ENCODE measurements around the gene DIABLO. TPM values are rescaled to one million over a fixed set of nuclear protein-coding genes. Genes with fewer than 3 reads are reported as not detected.

Gene DIABLO
- total RNA-seq, 1 donor from 2014 or later = 47.9 TPM

DNA sequence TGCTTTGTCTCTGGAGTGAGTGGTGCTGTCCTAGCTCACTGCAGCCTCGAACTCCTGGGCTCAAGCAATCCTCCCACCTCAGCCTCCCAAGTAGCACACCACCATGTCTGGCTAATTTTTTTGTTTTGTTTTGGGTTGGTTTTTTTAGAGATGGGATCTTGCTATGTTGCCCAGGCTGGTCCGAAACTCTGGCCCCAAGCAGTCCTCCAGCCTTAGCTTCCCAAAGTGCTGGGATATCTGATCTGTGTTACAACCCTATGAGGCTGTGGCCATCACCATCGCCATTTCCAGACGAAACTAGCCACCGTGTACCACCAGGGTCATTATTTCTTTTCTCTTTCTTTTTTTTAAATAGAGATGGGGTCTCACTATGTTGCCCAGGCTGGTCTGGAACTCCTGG, 54.5 kb downstream of the DIABLO start:
- Histone ChIP-seq H3K4me3 (no peak overlapping the region), H3K36me3 (no peaks in the 10 kb centered on the region), H3K4me1 (no peaks in the 10 kb centered on the region), H3K9me3 (no peaks in the 10 kb centered on the region), H3K27ac (no peak overlapping the region), H3K27me3 (no peaks in the 10 kb centered on the region)
- TF ChIP-seq POLR2AphosphoS5 (IDR thresholded peaks at IDR 0.05; ENCODE audit: insufficient read depth in 1 of 2, low read depth in 1 of 2) (no peak), POLR2A (IDR thresholded peaks at IDR 0.05) (no peak)
- TF ChIP-seq, protein P1, sequence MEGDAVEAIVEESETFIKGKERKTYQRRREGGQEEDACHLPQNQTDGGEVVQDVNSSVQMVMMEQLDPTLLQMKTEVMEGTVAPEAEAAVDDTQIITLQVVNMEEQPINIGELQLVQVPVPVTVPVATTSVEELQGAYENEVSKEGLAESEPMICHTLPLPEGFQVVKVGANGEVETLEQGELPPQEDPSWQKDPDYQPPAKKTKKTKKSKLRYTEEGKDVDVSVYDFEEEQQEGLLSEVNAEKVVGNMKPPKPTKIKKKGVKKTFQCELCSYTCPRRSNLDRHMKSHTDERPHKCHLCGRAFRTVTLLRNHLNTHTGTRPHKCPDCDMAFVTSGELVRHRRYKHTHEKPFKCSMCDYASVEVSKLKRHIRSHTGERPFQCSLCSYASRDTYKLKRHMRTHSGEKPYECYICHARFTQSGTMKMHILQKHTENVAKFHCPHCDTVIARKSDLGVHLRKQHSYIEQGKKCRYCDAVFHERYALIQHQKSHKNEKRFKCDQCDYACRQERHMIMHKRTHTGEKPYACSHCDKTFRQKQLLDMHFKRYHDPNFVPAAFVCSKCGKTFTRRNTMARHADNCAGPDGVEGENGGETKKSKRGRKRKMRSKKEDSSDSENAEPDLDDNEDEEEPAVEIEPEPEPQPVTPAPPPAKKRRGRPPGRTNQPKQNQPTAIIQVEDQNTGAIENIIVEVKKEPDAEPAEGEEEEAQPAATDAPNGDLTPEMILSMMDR (IDR thresholded peaks at IDR 0.05) = no peak
- no peak for DNase-seq (ENCODE audit: extremely low spot score in 2 of 2)
- intact Hi-C loops (cut with DNase I) = no loop called here

DNA sequence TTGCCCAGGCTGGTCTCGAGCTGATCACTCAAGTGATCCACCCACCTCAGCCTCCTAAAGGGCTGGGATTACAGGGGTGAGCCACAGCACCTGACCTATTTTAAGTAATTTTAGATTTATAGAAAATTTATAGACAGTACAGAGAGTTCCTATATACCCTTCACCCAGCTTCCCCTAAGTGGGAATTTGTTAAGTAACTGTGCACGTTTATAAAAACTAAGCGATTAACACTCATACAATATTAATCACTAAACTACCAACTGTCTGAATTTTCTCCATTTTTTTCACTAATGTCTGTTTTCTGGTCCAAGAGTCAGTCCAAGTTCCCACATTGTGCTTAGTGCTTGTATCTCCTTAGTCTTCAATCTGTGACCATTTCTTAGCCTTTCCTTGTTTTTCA, 57.4 kb downstream of the DIABLO start:
- no peak for DNase-seq (ENCODE audit: extremely low spot score in 2 of 2)
- Histone ChIP-seq H3K27ac (no peak overlapping the region), H3K4me1 (no peaks in the 10 kb centered on the region), H3K27me3 (no peaks in the 10 kb centered on the region), H3K36me3 (no peaks in the 10 kb centered on the region), H3K4me3 (no peak overlapping the region), H3K9me3 (no peaks in the 10 kb centered on the region)
- intact Hi-C loops (cut with DNase I) = no loop called here
- TF ChIP-seq POLR2AphosphoS5 (IDR thresholded peaks at IDR 0.05; ENCODE audit: insufficient read depth in 1 of 2, low read depth in 1 of 2) (no peak), POLR2A (IDR thresholded peaks at IDR 0.05) (no peak)
- TF ChIP-seq, protein P1 (IDR thresholded peaks at IDR 0.05) = no peak

DNA sequence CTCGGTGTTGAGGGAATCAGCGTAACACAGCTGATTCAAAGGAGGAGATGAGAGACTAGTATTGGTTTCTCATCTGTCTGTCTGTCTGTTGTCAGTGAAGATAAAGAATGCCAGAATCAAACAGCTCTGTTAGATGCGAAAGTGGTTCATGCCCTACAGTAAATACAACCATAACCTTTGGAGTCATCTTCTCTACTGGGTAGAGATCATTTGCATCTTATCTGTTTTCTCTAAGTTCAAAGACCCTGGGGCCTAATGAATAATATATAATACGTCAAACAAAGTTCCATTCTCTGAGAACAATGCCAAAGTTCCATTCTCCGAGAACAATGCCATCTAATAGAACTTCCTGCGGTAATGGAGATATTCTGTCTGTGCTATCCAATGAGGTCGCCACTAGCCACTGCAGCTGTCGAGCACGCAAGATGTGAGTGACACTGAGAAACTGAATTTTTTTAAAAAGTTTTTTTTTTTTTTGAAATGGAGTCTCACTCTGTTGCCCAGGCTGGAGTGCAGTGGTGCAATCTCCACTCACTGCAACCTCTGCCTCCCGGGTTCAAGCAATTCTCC, 58.4 kb downstream of the DIABLO start:
- DNase-seq (ENCODE audit: extremely low spot score in 2 of 2) = no peak
- Histone ChIP-seq H3K36me3 (no peaks in the 10 kb centered on the region), H3K4me3 (no peak overlapping the region), H3K27me3 (no peaks in the 10 kb centered on the region), H3K27ac (no peak overlapping the region), H3K9me3 (no peaks in the 10 kb centered on the region), H3K4me1 (no peaks in the 10 kb centered on the region)
- no peak for TF ChIP-seq POLR2AphosphoS5 (IDR thresholded peaks at IDR 0.05; ENCODE audit: insufficient read depth in 1 of 2, low read depth in 1 of 2)
- TF ChIP-seq POLR2A (IDR thresholded peaks at IDR 0.05) = no peak
- TF ChIP-seq, protein P1 (IDR thresholded peaks at IDR 0.05) = no peak
- intact Hi-C loops (cut with DNase I) = no loop called here

DNA sequence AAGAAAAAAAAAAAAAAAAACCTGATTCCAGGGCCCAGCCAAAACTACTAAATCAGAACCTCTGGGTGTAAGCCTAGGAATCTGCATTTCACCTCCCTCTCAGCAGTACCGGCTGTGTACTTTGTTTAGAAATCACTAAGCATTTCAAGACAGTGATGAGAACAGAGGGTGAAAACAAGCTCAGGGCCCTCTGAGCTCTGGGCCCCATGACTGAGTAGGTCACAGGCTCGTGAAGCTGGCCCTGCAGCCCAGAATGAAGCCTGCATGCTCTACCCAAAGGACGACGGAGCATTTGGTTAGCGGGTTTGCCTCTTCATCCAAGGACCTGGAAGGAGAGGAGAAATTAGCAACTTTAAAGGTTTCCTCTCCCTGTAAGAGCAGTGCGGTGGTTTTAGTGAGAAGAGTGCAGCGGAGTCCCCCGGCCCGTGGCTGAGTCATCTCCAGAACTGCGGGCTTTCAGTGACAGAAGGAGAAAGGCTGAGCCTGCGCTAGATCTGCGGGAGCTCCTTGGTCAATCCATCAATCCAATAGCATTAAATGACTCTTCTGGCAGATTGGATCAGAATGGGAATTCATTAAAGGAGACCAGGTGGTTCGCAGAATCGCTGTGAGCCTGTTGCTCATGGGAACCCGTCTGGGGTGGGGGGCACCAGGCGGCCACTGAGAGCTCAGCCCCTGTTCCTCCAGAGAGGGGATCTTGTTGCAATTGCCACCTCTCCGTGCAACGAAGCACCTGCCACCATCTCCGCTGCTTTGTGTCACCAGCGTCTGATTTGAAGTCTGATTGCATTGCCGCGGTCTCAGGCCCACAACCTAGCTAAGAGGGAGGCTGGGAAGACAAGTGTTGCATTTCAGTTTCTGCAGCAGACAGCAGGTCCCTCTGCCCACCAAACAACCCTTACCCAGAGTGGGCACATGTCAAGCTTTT, 59.2 kb downstream of the DIABLO start:
- H3K36me3 ChIP-seq = no peaks in the 10 kb centered on the region
- TF ChIP-seq, protein P1 (IDR thresholded peaks at IDR 0.05) = no peak
- no peak for TF ChIP-seq POLR2A (IDR thresholded peaks at IDR 0.05)
- no peak overlapping the region for H3K27ac ChIP-seq
- H3K27me3 ChIP-seq = no peaks in the 10 kb centered on the region
- no peaks in the 10 kb centered on the region for H3K4me1 ChIP-seq
- H3K4me3 ChIP-seq = no peak overlapping the region
- no peak for DNase-seq (ENCODE audit: extremely low spot score in 2 of 2)
- intact Hi-C loops (cut with DNase I) = no loop called here
- no peaks in the 10 kb centered on the region for H3K9me3 ChIP-seq

DNA sequence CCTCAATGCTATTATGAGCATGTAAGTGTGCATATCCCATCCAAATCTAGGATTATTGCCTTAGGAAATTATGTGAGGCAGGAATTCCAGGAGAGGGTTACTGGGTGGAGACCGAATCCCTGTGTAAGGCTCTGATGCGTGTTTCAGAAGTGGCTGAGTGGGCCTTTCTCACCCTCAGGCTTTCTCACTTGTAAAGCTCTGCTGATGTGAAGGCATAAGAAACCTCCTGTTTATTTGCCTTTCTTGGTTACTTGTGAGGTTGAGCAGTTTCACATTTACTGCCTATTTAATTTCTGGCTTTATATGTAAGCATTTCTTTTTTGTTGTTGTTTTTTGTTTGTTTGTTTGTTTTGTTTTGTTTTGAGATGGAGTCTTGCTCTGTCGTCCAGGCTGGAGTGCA, 62.9 kb downstream of the DIABLO start:
- no peak for TF ChIP-seq POLR2A (IDR thresholded peaks at IDR 0.05)
- no peaks in the 10 kb centered on the region for H3K27me3 ChIP-seq
- no peak for DNase-seq (ENCODE audit: extremely low spot score in 2 of 2)
- no peak overlapping the region for H3K27ac ChIP-seq
- H3K36me3 ChIP-seq = no peaks in the 10 kb centered on the region
- no peaks in the 10 kb centered on the region for H3K4me1 ChIP-seq
- H3K9me3 ChIP-seq = no peaks in the 10 kb centered on the region
- intact Hi-C loops (cut with DNase I) = no loop called here
- no peak overlapping the region for H3K4me3 ChIP-seq

Measured in vagina (tissue), 2 donors.